Neural cell (in vitro differentiated cells): ENCODE data around the gene CCT3. TPM values are rescaled to one million over a fixed set of nuclear protein-coding genes. Genes with fewer than 3 reads are reported as not detected.
A peak's percentile ranks its signal among the peaks of the same experiment; 100 is the strongest.

Experiments
- H2AFZ ChIP-seq: fragments of 200-600, 300-800 bp; sonication (generic), shearing (Covaris generic); 2 replicates; pipeline ENCODE4 v1.6.0; 2014; ENCODE audit warnings: low read depth, mild to moderate bottlenecking, antibody characterized with exemption, low read length, moderate library complexity
- H3F3A ChIP-seq: fragments of 200-600 bp; shearing (Covaris generic); 2 replicates; pipeline ENCODE4 v1.6.1; 2016; ENCODE audit warnings: mild to moderate bottlenecking, moderate library complexity, mixed read lengths, antibody characterized with exemption, low read length; ENCODE audit not compliant: insufficient read depth, poor library complexity, severe bottlenecking
- H3K27ac ChIP-seq: fragments of 200-600, 300-800 bp; sonication (generic), shearing (Covaris generic); 2 replicates; pipeline ENCODE4 v1.5.1; 2014; ENCODE audit warnings: mild to moderate bottlenecking, low read length, moderate library complexity
- H3K27me3 ChIP-seq: fragments of 300-800, 200-600 bp; sonication (generic), shearing (Covaris generic); 2 replicates; pipeline ENCODE4 v1.6.0; 2014; ENCODE audit warnings: mild to moderate bottlenecking, low read depth, low read length, moderate library complexity; ENCODE audit not compliant: insufficient read depth
- H3K36me3 ChIP-seq: fragments of 300-800, 200-600 bp; sonication (generic), shearing (Covaris generic); 2 replicates; pipeline ENCODE4 v1.5.1; 2014; ENCODE audit warnings: mild to moderate bottlenecking, antibody characterized with exemption, low read length, moderate library complexity; ENCODE audit not compliant: insufficient read depth
- H3K4me2 ChIP-seq: fragments of 300-800, 200-600 bp; sonication (generic), shearing (Covaris generic); 2 replicates; pipeline ENCODE4 v1.6.0; 2014; ENCODE audit warnings: mild to moderate bottlenecking, low read length
- H3K4me3 ChIP-seq: fragments of 300-800, 200-600 bp; sonication (generic), shearing (Covaris generic); 2 replicates; pipeline ENCODE4 v1.5.1; 2014; ENCODE audit warnings: mild to moderate bottlenecking, low read length, moderate library complexity
- H3K79me2 ChIP-seq: fragments of 200-600 bp; shearing (Covaris generic); replicated peaks from 2 replicates; pipeline ENCODE4 v1.6.0; 2014; ENCODE audit warnings: mild to moderate bottlenecking, low read length, moderate library complexity; ENCODE audit not compliant: insufficient read depth
- H3K9ac ChIP-seq: fragments of 300-800, 200-600 bp; sonication (generic), shearing (Covaris generic); 2 replicates; pipeline ENCODE4 v1.6.1; 2016; ENCODE audit warnings: mild to moderate bottlenecking, low read length, mixed read lengths
- H3K9me2 ChIP-seq: fragments of 200-600 bp; shearing (Covaris generic); 2 replicates; pipeline ENCODE4 v1.6.1; 2016; ENCODE audit warnings: mild to moderate bottlenecking, low read length, mixed read lengths; ENCODE audit not compliant: insufficient read depth
- H3K9me3 ChIP-seq: fragments of 200-600, 300-800 bp; sonication (generic), shearing (Covaris generic); 2 replicates; pipeline ENCODE4 v1.6.1; 2016; ENCODE audit warnings: mild to moderate bottlenecking, mixed run types, low read length, moderate library complexity, mixed read lengths
- H4K20me1 ChIP-seq: fragments of 200-600 bp; shearing (Covaris generic); 2 replicates; pipeline ENCODE4 v1.6.1; 2016; ENCODE audit warnings: mild to moderate bottlenecking, mixed run types; ENCODE audit not compliant: insufficient read depth
- CTCF ChIP-seq: fragments of 450-650 bp; IDR thresholded peaks from 2 replicates; pipeline ENCODE4 v1.5.1; 2014; ENCODE audit warnings: antibody characterized with exemption, mild to moderate bottlenecking, moderate library complexity; ENCODE audit not compliant: poor library complexity, severe bottlenecking
- EP300 ChIP-seq: fragments of 450-650 bp; conservative IDR thresholded peaks from 2 replicates; pipeline ENCODE4 v1.6.1; 2014; ENCODE audit warnings: antibody characterized with exemption, mild to moderate bottlenecking, moderate library complexity; ENCODE audit not compliant: poor library complexity, severe bottlenecking
- EZH2 ChIP-seq: fragments of 200-600, 300-800 bp; shearing (Covaris generic), sonication (generic); IDR thresholded peaks from 2 replicates; pipeline ENCODE4 v1.6.1; 2014; ENCODE audit warnings: antibody characterized with exemption, low read length, borderline replicate concordance, mild to moderate bottlenecking; ENCODE audit not compliant: insufficient read depth, poor library complexity, severe bottlenecking
- MXI1 ChIP-seq: fragments of 450-650 bp; conservative IDR thresholded peaks from 2 replicates; pipeline ENCODE4 v1.6.1; 2014; ENCODE audit warnings: antibody characterized with exemption, mild to moderate bottlenecking; ENCODE audit not compliant: poor library complexity, severe bottlenecking
- POLR2AphosphoS5 ChIP-seq: IDR thresholded peaks from 2 replicates; pipeline ENCODE4 v1.6.1; 2012
- RAD21 ChIP-seq: fragments of 450-650 bp; conservative IDR thresholded peaks from 2 replicates; pipeline ENCODE4 v1.6.1; 2014; ENCODE audit warnings: antibody characterized with exemption, mild to moderate bottlenecking, moderate library complexity
- REST ChIP-seq: IDR thresholded peaks from 2 replicates; pipeline ENCODE4 v1.6.1; 2012; ENCODE audit warnings: borderline replicate concordance
- SMC3 ChIP-seq: fragments of 450-650 bp; conservative IDR thresholded peaks from 2 replicates; pipeline ENCODE4 v1.6.1; 2014; ENCODE audit warnings: antibody characterized with exemption, mild to moderate bottlenecking, moderate library complexity; ENCODE audit not compliant: poor library complexity
- TAF1 ChIP-seq: IDR thresholded peaks from 2 replicates; pipeline ENCODE4 v1.6.1; 2012; ENCODE audit warnings: low read depth
- polyA plus RNA-seq: library from polyadenylated mRNA; depleted of rRNA; stranded (reverse); fragments of >200 nt; gene quantifications from 2 replicates; pipeline ENCODE4 v1.2.3, GENCODE V29; 2014

The CCT3 gene
- polyA plus RNA-seq, 1 donor from 2014 or later: 288 TPM

DNA sequence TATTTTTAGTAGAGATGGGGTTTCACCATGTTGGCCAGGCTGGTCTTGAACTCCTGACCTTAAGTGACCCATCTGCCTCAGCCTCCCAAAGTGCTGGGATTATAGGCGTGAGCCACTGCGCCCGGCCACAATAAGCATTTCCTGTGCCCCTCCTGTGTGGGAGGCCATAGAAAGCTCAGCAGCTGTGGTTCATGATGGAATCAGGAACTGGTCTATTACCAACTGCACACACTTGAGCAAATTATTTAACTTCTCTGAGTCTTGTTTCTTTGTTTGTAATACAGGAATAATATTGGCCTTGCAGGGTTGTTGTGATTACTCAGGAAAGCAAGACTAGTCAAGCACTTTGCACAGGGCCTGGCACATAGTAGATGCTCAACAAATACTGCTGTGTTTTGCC lies 45.9 kb upstream of the CCT3 start:
- no peaks in the 10 kb centered on the region for H3K9me2 ChIP-seq
- no peaks in the 10 kb centered on the region for H3K9me3 ChIP-seq
- no peak overlapping the region for H3K4me2 ChIP-seq
- no peaks in the 10 kb centered on the region for H3K36me3 ChIP-seq
- H4K20me1 ChIP-seq: no peaks in the 10 kb centered on the region
- H2AFZ ChIP-seq: no peak overlapping the region
- no peak overlapping the region for H3K9ac ChIP-seq
- H3K27ac ChIP-seq: no peak overlapping the region
- TF ChIP-seq EZH2 (no peak), TAF1 (no peak), MXI1 (no peak), REST (no peak), RAD21 (no peak), POLR2AphosphoS5 (no peak), CTCF (no peak), SMC3 (no peak), EP300 (no peak)
- no peak overlapping the region for H3K4me3 ChIP-seq
- H3K27me3 ChIP-seq: peaks cover 25% of the 10 kb centered on the region
- no peaks in the 10 kb centered on the region for H3K79me2 ChIP-seq
- H3F3A ChIP-seq: no peaks in the 10 kb centered on the region

DNA sequence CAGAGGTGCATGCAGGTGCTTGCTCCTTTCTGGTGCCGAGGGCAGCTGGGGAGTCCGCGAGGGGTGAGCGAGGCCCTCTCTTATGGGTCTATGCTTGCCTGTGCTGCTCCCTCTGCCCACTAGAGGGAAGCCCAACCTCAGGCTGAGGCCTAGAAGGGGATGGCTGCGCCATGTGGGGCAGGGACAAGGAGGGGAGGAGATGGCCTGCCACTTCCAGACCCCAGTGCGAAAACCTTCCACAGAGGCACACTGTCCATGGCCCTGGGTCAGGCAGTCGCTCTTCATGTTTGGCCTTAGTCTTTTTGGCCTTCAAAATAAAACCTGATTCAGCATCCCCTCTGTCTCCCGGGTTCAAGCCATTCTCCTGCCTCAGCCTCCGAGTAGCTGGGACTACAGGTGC lies 44.9 kb upstream of the CCT3 start:
- Histone ChIP-seq H3K9me3 (no peaks in the 10 kb centered on the region), H2AFZ (no peak overlapping the region), H3K4me2 (no peak overlapping the region), H3K36me3 (no peaks in the 10 kb centered on the region), H3K4me3 (no peak overlapping the region), H3K9ac (no peak overlapping the region), H3K79me2 (no peaks in the 10 kb centered on the region), H3K27me3 (peaks cover 17% of the 10 kb centered on the region), H3F3A (no peaks in the 10 kb centered on the region), H3K27ac (no peak overlapping the region), H3K9me2 (no peaks in the 10 kb centered on the region), H4K20me1 (no peaks in the 10 kb centered on the region)
- TF ChIP-seq POLR2AphosphoS5 (no peak), TAF1 (no peak), SMC3 (peak; percentile 86), CTCF (peak; percentile 93), RAD21 (peak; percentile 90)
